A673 (cell line): Measurements from ENCODE around the gene USP22. TPM values are rescaled to one million over a fixed set of nuclear protein-coding genes. Genes with fewer than 3 reads are reported as not detected.
A peak's percentile ranks its signal among the peaks of the same experiment; 100 is the strongest.
"Not testable (repeated sequence)": the region's sequence is repeated elsewhere in the genome, so short reads cannot be mapped to it uniquely, and the experiment has no call there.

Experiments
- BruUV-seq: library from RNA; stranded (reverse); fragments of 400-500 nt; replicated peaks from 2 replicates; lab custom pipeline; 2021; lab: Mats Ljungman, UMichigan
- CTCF ChIA-PET: fragments of 300-600 bp; sonication (Branson Sonifier 250); formaldehyde crosslinking; loops from one replicate; lab custom pipeline; 2022; ENCODE audit warnings: antibody characterized with exemption; lab: Charles Lee
- POLR2A ChIA-PET: fragments of 300-600 bp; sonication (Branson Sonifier 250); formaldehyde crosslinking; loops from one replicate; lab custom pipeline; 2022; ENCODE audit warnings: antibody characterized with exemption; ENCODE audit not compliant: low non-redundant PET; lab: Charles Lee
- DNase-seq: peaks from one replicate; pipeline ENCODE4 v3.0.0-alpha.2; 2015; ENCODE audit warnings: low spot score
- H3K27ac ChIP-seq: fragments of 200-600 bp; sonication (generic); 2 replicates; pipeline ENCODE4 v1.5.1; 2016; ENCODE audit warnings: mixed run types, low read depth, mild to moderate bottlenecking, mixed read lengths, antibody characterized with exemption, low read length; ENCODE audit not compliant: poor library complexity, severe bottlenecking
- H3K27me3 ChIP-seq: fragments of 200-600 bp; sonication (generic); replicated peaks from 2 replicates; pipeline ENCODE4 v1.6.1; 2017; ENCODE audit warnings: mixed run types, low read depth, mild to moderate bottlenecking, mixed read lengths, antibody characterized with exemption, low read length; ENCODE audit not compliant: insufficient read depth, poor library complexity
- H3K36me3 ChIP-seq: fragments of 200-600 bp; sonication (generic); 2 replicates; pipeline ENCODE4 v1.6.1; 2016; ENCODE audit warnings: mixed run types, mild to moderate bottlenecking, mixed read lengths, antibody characterized with exemption, low read length; ENCODE audit not compliant: insufficient read depth, poor library complexity, severe bottlenecking
- H3K4me1 ChIP-seq: fragments of 200-600 bp; sonication (generic); 2 replicates; pipeline ENCODE4 v1.6.1; 2017; ENCODE audit warnings: mixed run types, mild to moderate bottlenecking, mixed read lengths, antibody characterized with exemption, low read length; ENCODE audit not compliant: insufficient read depth, poor library complexity, severe bottlenecking
- H3K4me3 ChIP-seq: fragments of 200-600 bp; sonication (generic); 2 replicates; pipeline ENCODE4 v1.5.1; 2016; ENCODE audit warnings: low read depth, mixed run types, mild to moderate bottlenecking, mixed read lengths, low read length; ENCODE audit not compliant: poor library complexity, severe bottlenecking
- H3K9me3 ChIP-seq: fragments of 200-600 bp; sonication (generic); 2 replicates; pipeline ENCODE4 v1.6.1; 2016; ENCODE audit warnings: mixed run types, low read depth, mild to moderate bottlenecking, mixed read lengths, antibody characterized with exemption, low read length; ENCODE audit not compliant: poor library complexity, severe bottlenecking
- EZH2 ChIP-seq: fragments of 200-600 bp; sonication (generic); IDR thresholded peaks from 2 replicates; pipeline ENCODE4 v1.6.1; 2017; ENCODE audit warnings: borderline replicate concordance, low read depth, mild to moderate bottlenecking, mixed read lengths, antibody characterized with exemption, low read length; ENCODE audit not compliant: poor library complexity, severe bottlenecking
- intact Hi-C: fragments of 100-400 bp; cut with micrococcal nuclease; formaldehyde crosslinking; loops from one replicate; pipeline ENCODE4 v1.10.0; 2022; ENCODE audit not compliant: unreplicated experiment
- total RNA-seq: library from RNA; stranded (reverse); gene quantifications from 2 replicates; pipeline ENCODE4 v1.2.3, GENCODE V29; 2021
- TF ChIP-seq, protein P1 (sequence below): fragments of 300-800, 200-600 bp; sonication (generic); conservative IDR thresholded peaks from 2 replicates; pipeline ENCODE4 v1.5.1; 2017; ENCODE audit warnings: low read depth, mild to moderate bottlenecking, antibody characterized with exemption, low read length, moderate library complexity, mixed read lengths

USP22 gene
- total RNA-seq, 1 experiment from 2014 or later = 288 TPM

- DNase-seq = no peak
- TF ChIP-seq, protein P1, sequence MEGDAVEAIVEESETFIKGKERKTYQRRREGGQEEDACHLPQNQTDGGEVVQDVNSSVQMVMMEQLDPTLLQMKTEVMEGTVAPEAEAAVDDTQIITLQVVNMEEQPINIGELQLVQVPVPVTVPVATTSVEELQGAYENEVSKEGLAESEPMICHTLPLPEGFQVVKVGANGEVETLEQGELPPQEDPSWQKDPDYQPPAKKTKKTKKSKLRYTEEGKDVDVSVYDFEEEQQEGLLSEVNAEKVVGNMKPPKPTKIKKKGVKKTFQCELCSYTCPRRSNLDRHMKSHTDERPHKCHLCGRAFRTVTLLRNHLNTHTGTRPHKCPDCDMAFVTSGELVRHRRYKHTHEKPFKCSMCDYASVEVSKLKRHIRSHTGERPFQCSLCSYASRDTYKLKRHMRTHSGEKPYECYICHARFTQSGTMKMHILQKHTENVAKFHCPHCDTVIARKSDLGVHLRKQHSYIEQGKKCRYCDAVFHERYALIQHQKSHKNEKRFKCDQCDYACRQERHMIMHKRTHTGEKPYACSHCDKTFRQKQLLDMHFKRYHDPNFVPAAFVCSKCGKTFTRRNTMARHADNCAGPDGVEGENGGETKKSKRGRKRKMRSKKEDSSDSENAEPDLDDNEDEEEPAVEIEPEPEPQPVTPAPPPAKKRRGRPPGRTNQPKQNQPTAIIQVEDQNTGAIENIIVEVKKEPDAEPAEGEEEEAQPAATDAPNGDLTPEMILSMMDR = no peak
- TF ChIP-seq EZH2 = no peak
- intact Hi-C loops = no loop called here
- no peaks in the 10 kb centered on the region for H3K27me3 ChIP-seq
- no peaks in the 10 kb centered on the region for H3K36me3 ChIP-seq
- ChIA-PET CTCF (no interaction called here), POLR2A (no interaction called here)
- no peak overlapping the region for H3K27ac ChIP-seq
- no peaks in the 10 kb centered on the region for H3K4me1 ChIP-seq
- H3K4me3 ChIP-seq = no peak overlapping the region
- no peaks in the 10 kb centered on the region for H3K9me3 ChIP-seq
- no TSS peak for BruUV-seq
These were observed 47.4 kb upstream of the USP22 start for GRCh38 chr17:21089933-21090901.

DNA sequence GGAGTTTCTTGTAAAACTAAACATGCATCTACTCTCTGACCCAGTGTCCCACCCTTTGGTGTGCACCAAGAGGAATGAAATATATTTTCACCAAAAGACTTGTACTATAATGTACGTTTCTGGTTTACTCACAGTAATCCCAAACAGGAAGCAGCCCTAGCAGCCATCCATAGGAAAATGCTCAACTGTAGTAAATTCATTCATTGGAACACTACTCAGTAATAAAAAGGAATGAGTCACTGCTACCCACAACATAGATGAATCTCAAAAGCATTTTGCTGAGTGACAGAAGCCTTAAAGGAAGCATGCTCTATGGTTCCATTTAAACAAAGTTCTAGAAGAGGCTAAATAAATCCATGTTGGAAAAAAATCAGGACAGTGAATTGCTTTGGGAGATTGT, 46.3 kb upstream of the USP22 start:
- BruUV-seq = no TSS peak
- Histone ChIP-seq H3K36me3 (no peaks in the 10 kb centered on the region), H3K9me3 (no peaks in the 10 kb centered on the region), H3K4me3 (no peak overlapping the region), H3K4me1 (no peaks in the 10 kb centered on the region), H3K27ac (no peak overlapping the region), H3K27me3 (no peaks in the 10 kb centered on the region)
- ChIA-PET POLR2A (no interaction called here), CTCF (no interaction called here)
- peak; percentile 59 for DNase-seq
- TF ChIP-seq, protein P1 = no peak
- TF ChIP-seq EZH2 = no peak
- intact Hi-C loops = no loop called here

DNA sequence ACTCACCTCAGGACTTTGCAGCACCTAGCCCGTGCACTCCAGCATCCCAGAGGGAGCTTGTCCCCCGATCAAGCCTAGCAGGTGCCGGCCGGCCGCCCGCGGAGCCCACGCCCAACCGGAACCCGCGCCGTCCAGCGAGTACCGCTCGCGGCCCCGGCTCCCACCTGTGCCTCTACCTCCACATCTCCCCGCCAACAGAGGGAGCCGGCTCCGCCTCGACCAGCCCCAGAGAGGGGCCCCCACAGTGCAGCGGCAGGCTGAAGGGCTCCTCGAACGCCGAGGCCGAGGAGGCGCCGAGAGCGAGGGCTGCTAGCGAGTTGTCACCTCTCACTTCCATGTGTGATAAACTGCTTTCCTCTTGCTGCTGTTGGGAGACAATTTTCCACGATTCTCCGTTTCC, 42.9 kb upstream of the USP22 start:
- no peaks in the 10 kb centered on the region for H3K36me3 ChIP-seq
- CTCF ChIA-PET = interaction anchor here (0.7 kb wide), 1 partner anchor 14 kb away, joined by 4 read pairs; no protein-coding TSS in a partner anchor
- DNase-seq = no peak
- BruUV-seq = no TSS peak
- no peaks in the 10 kb centered on the region for H3K27me3 ChIP-seq
- no peak overlapping the region for H3K4me3 ChIP-seq
- H3K4me1 ChIP-seq = no peaks in the 10 kb centered on the region
- H3K27ac ChIP-seq = no peak overlapping the region
- intact Hi-C loops = no loop called here
- no peak for TF ChIP-seq EZH2
- TF ChIP-seq, protein P1 = no peak
- no peaks in the 10 kb centered on the region for H3K9me3 ChIP-seq
- POLR2A ChIA-PET = interaction anchor here (0.6 kb wide), 1 partner anchor 13 kb away, joined by 3 read pairs; no protein-coding TSS in a partner anchor

DNA sequence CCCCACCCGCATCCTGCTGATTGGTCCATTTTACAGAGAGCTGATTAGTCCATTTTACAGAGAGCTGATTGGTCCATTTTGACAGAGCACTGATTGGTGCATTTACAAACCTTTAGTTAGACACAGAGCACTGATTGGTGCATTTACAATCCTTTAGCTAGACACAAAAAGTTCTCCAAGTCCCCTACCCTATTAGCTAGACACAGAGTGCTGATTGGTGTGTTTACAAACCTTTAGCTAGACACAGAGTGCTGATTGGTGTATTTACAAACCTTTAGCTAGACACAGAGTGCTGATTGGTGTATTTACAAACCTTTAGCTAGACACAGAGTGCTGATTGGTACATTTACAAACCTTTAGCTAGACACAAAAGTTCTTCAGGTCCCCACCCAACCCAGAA, 42.5 kb upstream of the USP22 start:
- H3K4me1 ChIP-seq, H3K27me3 ChIP-seq, BruUV-seq, H3K27ac ChIP-seq, H3K36me3 ChIP-seq, H3K4me3 ChIP-seq, intact Hi-C loops, H3K9me3 ChIP-seq, DNase-seq: not testable (repeated sequence)
- CTCF ChIA-PET = interaction anchor here (0.7 kb wide), 1 partner anchor 14 kb away, joined by 4 read pairs; no protein-coding TSS in a partner anchor
- POLR2A ChIA-PET = interaction anchor here (0.6 kb wide), 1 partner anchor 14 kb away, joined by 3 read pairs; no protein-coding TSS in a partner anchor
